Central memory CD4-positive, alpha-beta T cell (primary cell): ENCODE measurements around the gene ATAD1.
"Not testable (repeated sequence)": the region's sequence is repeated elsewhere in the genome, so short reads cannot be mapped to it uniquely, and the experiment has no call there.

ENCODE experiments used
- DNase-seq: peaks from one replicate; pipeline ENCODE4 v3.0.0; 2022
- total RNA-seq, 3 experiments: gene quantifications; one replicate each; lab custom pipeline; 2026; lab: John Stamatoyannopoulos, UW

The ATAD1 gene
- total RNA-seq, result 77.0 to 124 (median 105) reads per million in 3 experiments

- DNase-seq, result peak; percentile 92
These were observed at the start of gene ATAD1 for GRCh38 chr10:87817609-87818504. Gene ATAD1 (minus strand): TSS chr10:87818226. CDS start chr10:87814599, 3,627 bp downstream.

GRCh38 chr10:87867453-87867852 is 49.4 kb upstream of the ATAD1 start:
- no peak for DNase-seq

GRCh38 chr10:87866412-87866974 is 48.5 kb upstream of the ATAD1 start:
- DNase-seq, result no peak

GRCh38 chr10:87865241-87865881 is 47.3 kb upstream of the ATAD1 start:
- no peak for DNase-seq

GRCh38 chr10:87864496-87865059 is 46.6 kb upstream of the ATAD1 start:
- DNase-seq, result no peak

- peak; percentile 31 for DNase-seq
These were observed 46.0 kb upstream of the ATAD1 start for GRCh38 chr10:87863951-87864495.

GRCh38 chr10:87863053-87863943 is 45.3 kb upstream of the ATAD1 start, which contains the start of the genes KLLN and PTEN:
Gene KLLN (minus strand): TSS chr10:87863533. CDS start chr10:87862487, 1,046 bp downstream.
Gene PTEN (plus strand): TSS chr10:87863625. CDS start chr10:87864470, 845 bp downstream.
- peak; percentile 80 for DNase-seq

GRCh38 chr10:87862679-87863052 is 44.6 kb upstream of the ATAD1 start:
- peak; percentile 83 for DNase-seq

- peak; percentile 92 for DNase-seq
These were observed 44.1 kb upstream of the ATAD1 start for GRCh38 chr10:87861953-87862678.

- DNase-seq, result no peak
These were observed 43.5 kb upstream of the ATAD1 start for GRCh38 chr10:87861566-87861952.

- DNase-seq, result no peak
These were observed 42.9 kb upstream of the ATAD1 start for GRCh38 chr10:87860816-87861403.

- DNase-seq, result peak; percentile 50
These were observed 42.2 kb upstream of the ATAD1 start for GRCh38 chr10:87860156-87860795.

- peak; percentile 34 for DNase-seq
These were observed 37.6 kb upstream of the ATAD1 start for GRCh38 chr10:87855665-87856064.

- DNase-seq, result not testable (repeated sequence)
These were observed 37.2 kb upstream of the ATAD1 start for GRCh38 chr10:87855247-87855646.

GRCh38 chr10:87852089-87852488 is 34.1 kb upstream of the ATAD1 start:
- no peak for DNase-seq

- DNase-seq, result peak; percentile 50
These were observed 32.7 kb upstream of the ATAD1 start for GRCh38 chr10:87850742-87851205.

GRCh38 chr10:87849001-87849400 is 31.0 kb upstream of the ATAD1 start:
- DNase-seq, result no peak

GRCh38 chr10:87847550-87847949 is 29.5 kb upstream of the ATAD1 start:
- DNase-seq, result no peak

GRCh38 chr10:87846711-87847110 is 28.7 kb upstream of the ATAD1 start:
- not testable (repeated sequence) for DNase-seq

GRCh38 chr10:87846023-87846422 is 28.0 kb upstream of the ATAD1 start:
- DNase-seq, result no peak
